NCI-H146 (cell line): Measurements from ENCODE around the gene NLRP7.
"Not testable (repeated sequence)": the region's sequence is repeated elsewhere in the genome, so short reads cannot be mapped to it uniquely, and the experiment has no call there.

Experiments
- DNase-seq: peaks from one replicate; lab custom pipeline; 2025; lab: John Stamatoyannopoulos, UW

NLRP7 gene

DNA sequence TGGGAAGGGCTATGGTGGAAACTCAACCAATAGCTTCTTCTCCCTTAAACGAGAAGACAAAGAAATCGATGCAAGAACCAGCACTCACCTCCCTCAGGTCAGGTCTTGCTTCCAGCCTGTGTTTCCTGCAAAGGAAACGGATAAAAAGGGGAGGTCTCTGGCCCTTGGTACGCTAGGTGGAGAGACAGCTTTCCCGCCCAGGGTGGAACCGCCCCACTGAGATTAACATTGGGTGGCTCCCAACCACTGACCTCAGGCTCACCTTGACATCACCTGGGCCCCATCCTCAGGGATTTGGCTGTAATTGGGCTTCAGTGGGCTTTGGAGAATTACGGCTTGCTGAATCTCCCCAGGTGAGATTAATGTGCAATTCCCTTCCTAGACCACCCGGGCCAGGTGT, at the start of gene NLRP7:
Gene NLRP7 (minus strand): TSS at position 150 of the 400 bp plus-strand sequence.
- no peak for DNase-seq

DNA sequence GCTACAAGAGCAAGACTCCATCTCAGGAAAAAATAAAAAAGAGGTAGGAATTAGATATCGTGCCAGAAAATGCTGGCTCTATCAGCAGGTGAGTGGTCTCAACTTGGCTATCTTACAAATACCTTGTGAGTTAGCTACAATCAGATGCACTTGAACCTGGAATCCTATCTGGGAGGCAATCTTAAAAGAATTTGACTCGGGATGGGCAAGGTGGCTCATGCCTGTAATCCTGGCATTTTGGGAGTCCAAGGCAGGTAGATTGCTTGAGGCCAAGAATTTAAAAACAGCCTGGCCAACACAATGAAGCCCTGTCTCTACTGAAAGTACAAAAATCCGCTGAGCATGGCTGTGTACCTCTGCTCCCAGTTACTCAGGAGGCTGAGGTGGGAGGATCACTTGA, 48.2 kb upstream of the NLRP7 start:
- no peak for DNase-seq

DNA sequence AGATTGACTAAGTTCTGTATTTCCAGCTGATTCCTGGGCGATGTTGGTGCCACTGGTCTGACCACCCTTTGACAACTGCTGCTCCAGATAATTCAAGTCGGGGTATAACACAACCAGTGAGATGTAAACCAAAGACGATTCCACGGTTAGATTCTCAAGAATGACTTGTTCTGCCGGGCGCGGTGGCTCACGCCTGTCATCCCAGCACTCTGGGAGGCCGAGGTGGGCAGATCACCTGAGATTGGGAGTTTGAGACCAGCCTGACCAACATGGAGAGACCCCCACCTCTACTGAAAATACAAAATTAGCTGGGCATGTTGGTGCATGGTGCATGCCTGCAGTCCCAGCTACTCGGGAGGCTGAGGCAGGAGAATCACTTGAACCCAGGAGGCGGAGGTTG, 42.2 kb upstream of the NLRP7 start:
- DNase-seq, result not testable (repeated sequence)

DNA sequence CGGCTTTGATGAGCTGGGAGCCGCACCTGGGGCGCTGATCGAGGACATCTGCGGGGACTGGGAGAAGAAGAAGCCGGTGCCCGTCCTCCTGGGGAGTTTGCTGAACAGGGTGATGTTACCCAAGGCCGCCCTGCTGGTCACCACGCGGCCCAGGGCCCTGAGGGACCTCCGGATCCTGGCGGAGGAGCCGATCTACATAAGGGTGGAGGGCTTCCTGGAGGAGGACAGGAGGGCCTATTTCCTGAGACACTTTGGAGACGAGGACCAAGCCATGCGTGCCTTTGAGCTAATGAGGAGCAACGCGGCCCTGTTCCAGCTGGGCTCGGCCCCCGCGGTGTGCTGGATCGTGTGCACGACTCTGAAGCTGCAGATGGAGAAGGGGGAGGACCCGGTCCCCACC, 35.2 kb upstream of the NLRP7 start:
- not testable (repeated sequence) for DNase-seq

DNA sequence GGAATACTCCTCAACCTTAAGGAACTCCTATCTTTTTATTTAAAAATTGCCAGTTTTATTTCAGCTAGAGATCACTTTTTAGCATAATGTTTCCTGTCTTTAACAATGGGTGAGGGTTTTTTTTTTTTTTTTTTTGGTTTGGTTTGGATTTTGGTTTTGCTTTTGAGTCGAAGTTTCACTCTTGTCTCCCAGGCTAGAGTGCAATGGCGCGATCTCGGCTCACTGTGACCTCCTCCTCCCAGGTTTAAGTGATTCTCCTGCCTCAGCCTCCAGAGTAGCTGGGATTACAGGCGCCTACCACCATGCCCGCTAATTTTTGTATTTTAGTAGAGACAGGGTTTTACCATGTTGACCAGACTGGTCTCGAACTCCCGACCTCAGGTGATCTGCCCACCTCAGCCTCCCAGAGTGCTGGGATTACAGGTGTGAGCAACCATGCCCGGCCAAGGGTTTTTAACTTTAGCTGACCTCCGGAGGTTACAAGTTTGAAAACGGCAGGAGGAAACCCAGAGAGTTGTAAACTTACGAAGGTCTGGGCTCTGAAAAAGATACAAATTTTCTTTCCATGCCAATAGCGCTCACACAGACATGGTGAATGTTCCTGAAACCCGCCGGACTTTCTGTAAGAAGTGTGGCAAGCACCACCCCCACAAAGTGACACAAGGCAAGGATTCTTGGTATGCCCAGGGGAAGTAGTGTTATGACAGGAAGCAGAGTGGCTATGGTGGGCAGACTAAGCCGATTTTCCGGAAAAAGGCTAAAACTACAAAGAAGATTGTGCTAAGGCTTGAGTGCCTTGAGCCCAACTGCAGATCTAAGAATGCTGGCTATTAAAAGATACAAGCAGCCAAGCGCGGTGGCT, 26.1 kb upstream of the NLRP7 start:
- not testable (repeated sequence) for DNase-seq

DNA sequence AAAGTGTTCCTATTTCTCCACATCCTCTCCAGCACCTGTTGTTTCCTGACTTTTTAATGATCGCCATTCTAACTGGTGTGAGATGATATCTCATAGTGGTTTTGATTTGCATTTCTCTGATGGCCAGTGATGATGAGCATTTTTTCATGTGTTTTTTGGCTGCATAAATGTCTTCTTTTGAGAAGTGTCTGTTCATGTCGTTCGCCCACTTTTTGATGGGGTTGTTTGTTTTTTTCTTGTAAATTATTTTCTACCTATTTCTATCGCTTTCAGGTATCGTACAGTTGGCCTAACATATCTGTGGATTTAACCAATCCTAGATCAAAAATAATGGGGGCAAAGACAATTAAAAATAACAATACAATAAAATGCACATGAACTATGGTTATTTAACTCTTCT, 24.1 kb upstream of the NLRP7 start:
- DNase-seq, result not testable (repeated sequence)

DNA sequence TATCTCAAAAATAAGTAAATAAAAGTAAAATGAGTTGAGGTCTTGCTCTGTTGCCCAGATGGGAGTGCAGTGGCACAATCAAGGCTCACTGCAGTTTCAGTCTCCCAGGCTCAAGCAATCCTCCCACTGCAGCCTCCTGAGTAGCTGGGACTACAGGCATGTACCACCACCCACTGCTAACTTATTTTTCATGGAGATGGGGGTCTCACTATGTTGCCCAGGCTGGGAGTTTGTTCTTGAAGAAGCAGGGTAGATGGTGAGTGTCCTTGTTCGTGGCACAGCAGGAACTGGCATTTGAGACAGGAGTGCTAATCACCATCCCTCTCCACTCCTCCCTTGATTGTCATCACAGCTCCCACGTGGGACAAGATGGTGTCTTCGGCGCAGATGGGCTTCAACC, 22.3 kb upstream of the NLRP7 start:
- DNase-seq, result no peak

DNA sequence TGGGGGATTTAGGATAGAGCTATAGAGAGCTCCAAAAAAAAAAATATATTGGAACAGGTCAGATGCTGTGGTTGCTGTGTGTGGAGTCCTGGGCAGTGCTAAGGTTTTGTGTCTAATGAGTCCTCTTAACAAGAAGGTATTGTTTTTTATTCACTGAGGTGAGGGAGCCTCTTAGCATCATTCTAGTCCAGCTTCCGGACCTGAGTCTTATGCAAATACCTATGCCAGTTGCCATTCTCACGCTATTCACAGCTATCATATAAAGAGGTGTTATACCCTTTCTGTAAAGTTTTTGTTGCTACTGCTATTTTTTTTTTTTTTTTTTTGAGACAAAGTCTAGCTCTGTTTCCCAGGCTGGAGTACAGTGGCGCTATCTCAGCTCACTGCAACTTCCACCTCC, 20.3 kb upstream of the NLRP7 start:
- DNase-seq, result no peak

DNA sequence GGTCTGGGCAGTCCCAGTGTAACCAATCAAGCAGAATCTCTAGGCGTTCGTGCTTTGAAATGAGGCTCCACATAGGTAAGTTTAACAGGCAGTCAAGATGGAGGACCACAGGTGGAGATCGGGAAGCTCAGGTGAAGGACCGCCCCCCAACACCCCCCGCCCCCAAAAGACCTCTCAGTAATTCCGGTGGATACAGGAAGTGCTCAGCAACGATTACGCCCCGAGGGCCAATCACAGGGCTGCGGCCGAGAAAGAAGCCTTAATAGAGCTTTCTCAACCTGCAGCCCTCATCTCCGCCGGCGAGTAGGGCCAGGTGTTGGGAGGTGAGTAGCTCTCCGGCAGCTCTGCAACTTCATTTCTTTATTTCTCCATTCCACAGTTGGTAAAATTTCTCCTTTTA, 17.7 kb upstream of the NLRP7 start:
- DNase-seq, result not testable (repeated sequence)

DNA sequence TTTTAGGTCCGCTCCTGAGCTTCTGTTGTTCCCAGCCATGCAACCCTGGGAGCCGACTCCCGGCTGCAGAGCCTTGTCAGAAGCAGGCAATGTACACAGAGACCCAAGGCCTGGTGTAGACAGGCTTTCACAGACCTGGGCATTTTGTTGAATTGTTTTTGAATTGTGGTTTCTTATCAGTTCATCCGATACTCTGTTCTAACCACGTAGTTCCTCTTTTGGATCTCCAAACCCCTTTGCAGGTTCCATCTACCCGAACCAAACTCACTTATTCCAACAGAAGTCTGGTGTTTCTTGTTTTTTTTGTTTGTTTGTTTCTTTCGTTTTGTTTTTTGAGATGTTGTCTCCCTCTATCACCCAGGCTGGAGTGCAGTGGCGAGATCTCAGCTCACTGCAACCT, 12.5 kb upstream of the NLRP7 start:
- DNase-seq, result no peak

DNA sequence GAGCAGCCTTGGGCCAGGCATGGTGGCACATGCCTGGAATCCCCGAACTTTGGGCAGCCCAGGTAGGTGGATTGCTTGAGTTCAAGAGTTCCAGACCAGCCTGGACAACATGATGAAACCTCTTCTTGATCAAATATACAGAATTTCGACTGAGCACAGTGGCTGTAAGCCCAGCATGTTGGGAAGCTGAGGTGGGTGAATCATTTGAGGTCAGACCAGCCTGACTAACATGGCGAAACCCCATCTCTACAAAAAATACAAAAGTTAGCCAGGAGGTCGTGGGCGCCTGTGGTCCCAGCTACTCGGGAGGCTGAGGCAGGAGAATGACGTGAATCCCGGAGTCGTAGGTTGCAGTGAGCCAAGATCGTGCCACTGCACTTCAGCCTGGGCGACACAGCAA, 8.0 kb upstream of the NLRP7 start:
- DNase-seq, result no peak

DNA sequence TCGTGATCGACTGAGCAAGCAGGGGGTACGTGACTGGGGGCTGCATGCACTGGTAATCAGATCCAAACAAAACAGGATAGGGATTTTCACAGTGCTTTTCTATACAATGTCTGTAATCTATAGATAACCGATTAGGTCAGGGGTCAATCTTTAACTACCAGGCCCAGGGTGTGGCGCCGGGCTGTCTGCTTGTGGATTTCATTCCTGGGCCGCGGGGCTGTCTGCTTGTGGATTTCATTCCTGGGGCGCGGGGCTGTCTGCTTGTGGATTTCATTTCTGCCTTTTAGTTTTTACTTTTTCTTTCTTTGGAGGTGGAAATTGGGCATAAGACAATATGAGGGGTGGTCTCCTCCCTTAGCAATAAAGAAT, 6.0 kb upstream of the NLRP7 start:
- not testable (repeated sequence) for DNase-seq

DNA sequence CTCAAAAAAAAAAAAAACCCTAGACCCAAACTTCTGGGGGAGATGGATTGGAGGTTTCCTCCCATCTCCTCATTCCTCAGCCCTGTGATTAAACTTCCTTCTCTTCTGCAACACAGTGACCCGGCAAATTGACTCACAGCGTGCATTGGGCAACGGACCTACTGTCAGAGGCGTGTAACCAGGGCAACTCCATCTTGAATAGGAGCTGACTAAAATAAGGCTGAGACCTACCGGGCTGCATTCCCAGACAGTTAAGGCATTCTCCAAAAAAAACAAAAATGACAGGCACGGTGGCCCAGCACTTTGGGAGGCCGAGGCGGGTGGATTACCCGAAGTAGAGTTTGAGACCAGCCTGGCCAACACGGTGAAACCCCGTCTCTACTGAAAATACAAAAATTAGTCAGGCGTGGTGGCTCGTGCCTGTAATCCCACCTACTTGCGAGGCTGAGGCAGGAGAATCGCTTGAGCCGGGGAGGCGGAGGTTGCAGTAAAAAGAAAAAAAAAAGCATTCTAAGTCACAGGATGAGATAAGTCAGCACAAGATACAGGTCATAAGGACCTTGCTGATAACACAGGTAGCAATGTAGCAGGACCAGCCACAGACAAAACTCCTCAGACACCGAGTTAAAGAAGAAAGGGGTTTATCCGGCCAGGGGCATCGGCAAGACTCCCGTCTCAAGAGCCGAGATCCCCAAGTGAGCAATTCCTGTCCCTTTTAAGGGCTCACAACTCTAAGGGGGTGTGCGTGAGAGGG, 5.4 kb upstream of the NLRP7 start:
- DNase-seq, result no peak

DNA sequence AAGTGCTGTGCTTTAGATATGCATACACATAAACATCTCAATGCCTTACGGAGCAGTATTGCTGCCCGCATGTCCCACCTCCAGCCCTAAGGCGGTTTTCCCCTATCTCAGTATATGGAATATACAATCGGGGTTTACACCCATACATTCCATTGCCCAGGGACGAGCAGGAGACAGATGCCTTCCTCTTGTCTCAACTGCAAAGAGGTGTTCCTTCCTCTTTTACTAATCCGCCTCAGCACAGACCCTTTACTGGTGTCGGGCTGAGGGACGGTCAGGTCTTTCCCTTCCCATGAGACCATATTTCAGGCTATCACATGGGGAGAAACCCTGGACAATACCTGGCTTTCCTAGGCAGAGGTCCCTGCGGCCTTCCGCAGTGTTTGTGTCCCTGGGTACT, 3.2 kb upstream of the NLRP7 start:
- DNase-seq, result not testable (repeated sequence)

DNA sequence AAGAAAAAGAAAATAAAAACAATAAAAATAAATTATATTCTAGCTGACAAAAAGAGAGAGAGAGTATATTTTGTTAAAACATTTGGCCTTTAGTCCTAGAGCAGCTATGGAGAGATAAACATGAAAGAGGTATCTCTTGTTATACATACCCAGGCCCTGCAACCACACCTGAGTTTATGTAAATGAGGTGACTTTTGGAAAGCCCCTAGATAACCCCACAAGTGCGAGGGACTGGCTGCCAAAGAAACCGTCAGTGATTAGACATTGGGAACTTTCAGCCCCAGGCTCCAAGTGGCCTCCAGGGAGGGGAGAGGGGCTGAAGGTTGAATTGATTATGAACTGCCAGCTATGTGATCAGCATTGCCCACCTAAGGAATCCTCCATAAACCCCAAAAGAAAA, 2.1 kb upstream of the NLRP7 start:
- no peak for DNase-seq

DNA sequence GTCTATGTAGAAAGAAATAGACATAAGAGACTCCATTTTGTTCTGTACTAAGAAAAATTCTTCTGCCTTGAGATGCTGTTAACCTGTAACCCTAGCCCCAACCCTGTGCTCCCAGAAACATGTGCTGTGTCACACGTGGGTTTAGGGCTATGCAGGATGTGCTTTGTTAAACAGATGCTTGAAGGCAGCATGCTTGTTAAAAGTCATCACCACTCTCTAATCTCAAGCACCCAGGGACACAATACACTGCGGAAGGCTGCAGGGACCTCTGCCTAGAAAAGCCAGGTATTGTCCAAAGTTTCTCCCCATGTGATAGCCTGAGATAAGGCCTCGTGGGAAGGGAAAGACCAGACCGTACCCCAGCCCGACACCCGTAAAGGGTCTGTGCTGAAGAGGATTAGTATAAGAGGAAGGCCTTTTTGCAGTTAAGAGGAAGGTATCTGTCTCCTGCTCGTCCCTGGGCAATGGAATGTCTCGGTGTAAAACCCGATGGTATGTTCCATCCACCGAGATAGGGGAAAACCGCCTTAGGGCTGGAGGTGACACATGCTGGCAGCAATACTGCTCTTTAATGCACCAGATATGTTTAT, 3.5 kb downstream of the NLRP7 start:
- not testable (repeated sequence) for DNase-seq

DNA sequence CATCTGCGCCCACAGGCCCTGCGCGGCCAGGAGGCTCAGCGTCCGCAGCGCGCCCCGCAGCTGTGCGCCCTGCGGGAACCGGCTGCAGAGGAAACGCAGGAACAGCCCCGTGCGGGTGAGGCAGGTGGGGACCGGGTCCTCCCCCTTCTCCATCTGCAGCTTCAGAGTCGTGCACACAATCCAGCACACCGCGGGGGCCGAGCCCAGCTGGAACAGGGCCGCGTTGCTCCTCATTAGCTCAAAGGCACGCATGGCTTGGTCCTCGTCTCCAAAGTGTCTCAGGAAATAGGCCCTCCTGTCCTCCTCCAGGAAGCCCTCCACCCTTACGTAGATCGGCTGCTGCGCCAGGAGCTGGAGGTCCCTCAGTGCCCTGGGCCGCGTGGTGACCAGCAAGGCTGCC, 7.8 kb downstream of the NLRP7 start:
- not testable (repeated sequence) for DNase-seq

DNA sequence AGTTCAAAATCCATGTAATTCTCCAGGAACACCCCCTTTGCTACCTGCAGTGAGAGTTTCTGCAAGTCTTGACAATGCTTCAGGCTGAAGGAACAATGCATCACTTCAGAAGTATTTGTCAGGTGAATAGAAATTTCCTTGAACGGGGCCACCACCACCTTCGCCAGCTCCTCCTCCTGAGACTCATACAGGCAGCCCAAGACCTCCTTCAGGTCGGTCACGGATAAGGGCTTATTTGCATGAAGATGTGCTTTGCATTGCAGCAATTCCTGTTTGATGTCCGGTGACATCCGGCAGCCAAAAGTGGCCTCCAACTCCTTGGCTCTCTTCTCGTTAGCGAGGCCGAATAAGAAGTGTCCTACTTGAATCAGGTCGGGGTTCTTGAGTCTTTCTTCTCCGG, 8.4 kb downstream of the NLRP7 start:
- no peak for DNase-seq

DNA sequence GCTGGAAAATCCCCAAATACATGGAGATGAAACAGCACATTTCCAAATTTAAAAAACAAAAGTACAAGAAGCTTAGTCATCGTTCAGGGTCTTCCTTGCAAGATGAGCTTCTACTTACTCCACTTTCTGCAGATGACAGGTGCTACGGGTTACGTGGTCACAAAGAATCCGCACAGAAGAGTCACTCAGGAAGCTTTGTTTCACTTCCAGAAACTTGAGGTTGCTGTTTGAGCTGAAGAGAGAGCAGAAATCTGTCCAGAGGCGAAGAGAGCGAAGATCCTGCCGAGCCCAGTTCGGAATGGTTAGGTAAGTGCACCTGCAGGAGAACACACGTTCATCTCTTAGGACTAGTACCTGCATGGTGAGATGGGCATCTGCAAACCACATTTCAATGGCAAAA, 9.4 kb downstream of the NLRP7 start:
- DNase-seq, result no peak

DNA sequence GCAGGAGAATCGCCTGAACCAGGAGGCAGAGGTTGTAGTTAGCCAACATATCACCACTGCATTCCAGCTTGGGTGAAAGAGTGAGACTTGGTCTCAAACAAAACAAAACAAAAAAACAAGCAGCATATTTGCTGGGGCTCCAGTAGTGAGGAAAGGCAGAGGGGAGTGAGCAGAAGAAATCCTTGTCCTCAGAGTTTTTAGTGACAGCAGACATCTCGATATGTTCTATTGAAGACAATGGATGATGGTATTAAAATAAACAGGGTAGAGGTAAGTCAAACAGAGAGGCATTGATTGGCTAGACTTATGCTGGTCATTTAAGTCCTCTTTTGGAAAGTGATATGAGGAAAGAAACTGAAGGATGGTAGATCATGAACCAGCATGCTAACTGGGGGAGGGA, 19.0 kb downstream of the NLRP7 start:
- DNase-seq, result no peak

DNA sequence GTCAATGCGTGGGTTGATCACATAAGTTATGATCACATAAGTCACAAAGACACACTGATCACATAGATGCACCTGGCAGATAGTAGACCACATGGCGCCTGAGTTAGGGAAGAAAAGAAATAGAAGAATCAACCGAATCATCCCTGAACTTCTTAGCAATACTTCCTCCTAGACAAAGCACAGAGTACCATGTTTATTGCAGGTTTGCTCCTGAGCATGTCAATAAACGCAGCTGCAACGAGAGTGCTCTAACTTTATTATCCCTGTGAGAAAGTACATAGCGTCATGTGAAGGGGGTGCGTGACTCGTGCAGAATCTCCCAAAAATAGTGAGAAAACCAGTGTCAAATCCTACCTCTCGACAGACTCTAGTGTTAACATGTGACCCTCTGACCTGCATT, 24.1 kb downstream of the NLRP7 start:
- DNase-seq, result no peak

DNA sequence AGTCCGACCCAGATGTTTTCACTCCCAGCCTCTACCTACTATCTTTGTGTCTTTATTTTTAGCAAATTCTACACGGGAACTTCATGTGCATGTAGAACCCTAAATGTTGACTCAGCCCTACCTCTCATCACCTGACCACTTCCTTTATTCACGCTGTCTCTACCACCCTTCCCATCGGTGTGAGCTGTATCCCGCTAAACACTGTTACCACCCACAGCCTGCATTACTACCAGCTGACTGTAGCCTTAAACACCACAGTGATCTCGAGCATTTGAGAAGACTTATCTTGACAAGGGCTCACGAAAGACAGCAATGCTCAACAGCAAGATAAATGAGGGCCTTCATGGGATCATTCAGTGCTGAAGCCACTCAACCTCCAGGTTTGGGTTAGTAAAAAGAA, 26.2 kb downstream of the NLRP7 start:
- no peak for DNase-seq
